Effector memory CD4-positive, alpha-beta T cell (primary cell): Measurements from ENCODE around the gene ICAM5.
"Not testable (repeated sequence)": the region's sequence is repeated elsewhere in the genome, so short reads cannot be mapped to it uniquely, and the experiment has no call there.

Experiments
- DNase-seq, 3 donors: peaks; one replicate each; pipeline ENCODE4 v3.0.0-alpha.2; 2020
- H3K27ac ChIP-seq: 2 replicates; pipeline ENCODE4 v1.7.0; 2013; ENCODE audit warnings: mild to moderate bottlenecking, low read length, moderate library complexity; ENCODE audit not compliant: insufficient read depth, poor library complexity, severe bottlenecking
- H3K27me3 ChIP-seq: replicated peaks from 2 replicates; pipeline ENCODE4 v1.7.0; 2013; ENCODE audit warnings: mild to moderate bottlenecking, low read length; ENCODE audit not compliant: insufficient read depth, control insufficient read depth, poor library complexity, severe bottlenecking
- H3K36me3 ChIP-seq: 2 replicates; pipeline ENCODE4 v1.7.0; 2013; ENCODE audit warnings: mild to moderate bottlenecking, low read length, moderate library complexity; ENCODE audit not compliant: control insufficient read depth, insufficient read depth
- H3K4me1 ChIP-seq: 2 replicates; pipeline ENCODE4 v1.7.0; 2013; ENCODE audit warnings: low read length, mild to moderate bottlenecking; ENCODE audit not compliant: control insufficient read depth, insufficient read depth, poor library complexity, severe bottlenecking
- H3K4me3 ChIP-seq: 2 replicates; pipeline ENCODE4 v1.7.0; 2013; ENCODE audit warnings: low read length, low read depth, mild to moderate bottlenecking; ENCODE audit not compliant: insufficient read depth, poor library complexity, severe bottlenecking
- H3K9me3 ChIP-seq: 2 replicates; pipeline ENCODE4 v1.7.0; 2013; ENCODE audit warnings: mild to moderate bottlenecking, low read length, moderate library complexity; ENCODE audit not compliant: control insufficient read depth
- total RNA-seq, 3 donors: gene quantifications; one replicate each; lab custom pipeline; 2026; lab: John Stamatoyannopoulos, UW

The ICAM5 gene
- 0.17 to 1.5 (median 0.77) reads per million in 3 donors for total RNA-seq

GRCh38 chr19:10289836-10290356 is at the start of gene ICAM5:
Gene ICAM5 (plus strand): TSS chr19:10289952. CDS start chr19:10290044, 92 bp downstream.
- Histone ChIP-seq H3K9me3 (no peaks in the 10 kb centered on the region), H3K27ac (no peak within 1 kb of the TSS), H3K27me3 (peaks cover 70% of the 10 kb centered on the region), H3K4me1 (peaks cover 69% of the 10 kb centered on the region), H3K4me3 (peak within 1 kb of the TSS; percentile 54), H3K36me3 (peaks cover 10% of the 10 kb centered on the region)
- no peak for DNase-seq

GRCh38 chr19:10241826-10242449 is 47.8 kb upstream of the ICAM5 start:
- not testable (repeated sequence) for H3K27me3 ChIP-seq, H3K9me3 ChIP-seq, H3K4me3 ChIP-seq, H3K4me1 ChIP-seq, DNase-seq, H3K36me3 ChIP-seq, H3K27ac ChIP-seq

- Histone ChIP-seq H3K27me3 (no peaks in the 10 kb centered on the region), H3K4me1 (no peaks in the 10 kb centered on the region), H3K27ac (no peak overlapping the region), H3K4me3 (no peak overlapping the region), H3K9me3 (no peaks in the 10 kb centered on the region), H3K36me3 (no peaks in the 10 kb centered on the region)
- no peak for DNase-seq
These were observed 46.1 kb upstream of the ICAM5 start for GRCh38 chr19:10243606-10244005.

GRCh38 chr19:10245189-10245939 is 44.4 kb upstream of the ICAM5 start:
- Histone ChIP-seq H3K27ac (no peak overlapping the region), H3K4me3 (no peak overlapping the region), H3K27me3 (no peaks in the 10 kb centered on the region), H3K4me1 (peaks cover 4% of the 10 kb centered on the region), H3K9me3 (no peaks in the 10 kb centered on the region), H3K36me3 (no peaks in the 10 kb centered on the region)
- no peak for DNase-seq

GRCh38 chr19:10246511-10246910 is 43.2 kb upstream of the ICAM5 start:
- Histone ChIP-seq H3K27me3 (no peaks in the 10 kb centered on the region), H3K27ac (no peak overlapping the region), H3K4me1 (peaks cover 4% of the 10 kb centered on the region), H3K36me3 (no peaks in the 10 kb centered on the region), H3K9me3 (no peaks in the 10 kb centered on the region), H3K4me3 (no peak overlapping the region)
- DNase-seq: no peak

- Histone ChIP-seq H3K4me1 (peaks cover 13% of the 10 kb centered on the region), H3K9me3 (no peaks in the 10 kb centered on the region), H3K4me3 (peak within 1 kb of the TSS; percentile 100), H3K27me3 (no peaks in the 10 kb centered on the region), H3K27ac (peak within 1 kb of the TSS; percentile 75), H3K36me3 (peaks cover 14% of the 10 kb centered on the region)
- peak; percentile 91 to 96 (median 94) for DNase-seq
These were observed 37.7 kb upstream of the ICAM5 start, which contains the start of gene MRPL4 for GRCh38 chr19:10251792-10252694. Gene MRPL4 (plus strand): TSS chr19:10252214. CDS start chr19:10252254, 40 bp downstream.

GRCh38 chr19:10252707-10253106 is 37.0 kb upstream of the ICAM5 start:
- DNase-seq: no peak
- peaks cover 17% of the 10 kb centered on the region for H3K36me3 ChIP-seq
- no peaks in the 10 kb centered on the region for H3K9me3 ChIP-seq
- peak overlapping the region; percentile 100 for H3K4me3 ChIP-seq
- no peaks in the 10 kb centered on the region for H3K27me3 ChIP-seq
- H3K4me1 ChIP-seq: peaks cover 13% of the 10 kb centered on the region
- H3K27ac ChIP-seq: peak overlapping the region; percentile 75

- no peak overlapping the region for H3K4me3 ChIP-seq
- H3K27ac ChIP-seq: no peak overlapping the region
- DNase-seq: no peak
- peaks cover 13% of the 10 kb centered on the region for H3K4me1 ChIP-seq
- no peaks in the 10 kb centered on the region for H3K9me3 ChIP-seq
- peaks cover 29% of the 10 kb centered on the region for H3K36me3 ChIP-seq
- no peaks in the 10 kb centered on the region for H3K27me3 ChIP-seq
These were observed 35.5 kb upstream of the ICAM5 start for GRCh38 chr19:10254244-10254643.

- DNase-seq: no peak
- Histone ChIP-seq H3K4me3 (no peak overlapping the region), H3K4me1 (peaks cover 16% of the 10 kb centered on the region), H3K9me3 (no peaks in the 10 kb centered on the region), H3K36me3 (peaks cover 29% of the 10 kb centered on the region), H3K27ac (no peak overlapping the region), H3K27me3 (no peaks in the 10 kb centered on the region)
These were observed 34.4 kb upstream of the ICAM5 start for GRCh38 chr19:10255358-10255757.
